Testis (tissue), 2 donors: Measurements from ENCODE around the gene HOXC12.

Experiments
- CTCF ChIP-seq, 3 experiments: fragments of 450-650 bp in 2 of 3; fragments of 200-600 bp in 1 of 3; sonication (generic) in 1 of 3; IDR thresholded peaks; one replicate each; pipeline ENCODE4 v1.5.1; 2016 to 2019; ENCODE audit warnings: antibody characterized with exemption in 3 of 3, mild to moderate bottlenecking in 2 of 3, moderate library complexity in 1 of 3
- POLR2A ChIP-seq: fragments of 450-650 bp; IDR thresholded peaks from one replicate; pipeline ENCODE4 v1.6.1; 2017; ENCODE audit warnings: antibody characterized with exemption, mild to moderate bottlenecking, moderate library complexity

GRCh38 chr12:53986686-53987483 is 32.2 kb downstream of the HOXC12 start:
- TF ChIP-seq CTCF (IDR thresholded peaks at IDR 0.05) (no peak), POLR2A (no peak)
